ENCODE results near the gene UGT1A10.

The UGT1A10 gene

GRCh38 chr2:233773854-233774253 is 137.6 kb downstream of the UGT1A10 start:
- DNase-seq (ENCODE audit: low read depth in 2 of 2) = no peak

- DNase-seq (ENCODE audit: low read depth in 2 of 2) = no peak
Observed at GRCh38 chr2:233775414-233775813, 139.2 kb downstream of the UGT1A10 start.

- no peak for DNase-seq (ENCODE audit: low read depth in 2 of 2)
Observed at GRCh38 chr2:233778030-233778429, 141.8 kb downstream of the UGT1A10 start, which contains the start of gene MROH2A. Gene MROH2A, plus strand, starts transcription at chr2:233778330. Its CDS starts 1,029 bp downstream, at chr2:233779359.

GRCh38 chr2:233779722-233780121 is 143.5 kb downstream of the UGT1A10 start:
- DNase-seq (ENCODE audit: low read depth in 2 of 2) = no peak

- no peak for DNase-seq (ENCODE audit: low read depth in 2 of 2)
Observed at GRCh38 chr2:233780771-233781170, 144.5 kb downstream of the UGT1A10 start.

- no peak for DNase-seq (ENCODE audit: low read depth in 2 of 2)
Observed at GRCh38 chr2:233789554-233789953, 153.3 kb downstream of the UGT1A10 start.

GRCh38 chr2:233791151-233791882 is 155.1 kb downstream of the UGT1A10 start:
- no peak for DNase-seq (ENCODE audit: low read depth in 2 of 2)

GRCh38 chr2:233791883-233792329 is 155.7 kb downstream of the UGT1A10 start:
- DNase-seq (ENCODE audit: low read depth in 2 of 2) = no peak

- no peak for DNase-seq (ENCODE audit: low read depth in 2 of 2)
Observed at GRCh38 chr2:233792720-233793119, 156.5 kb downstream of the UGT1A10 start.

GRCh38 chr2:233793465-233794127 is 157.3 kb downstream of the UGT1A10 start:
- DNase-seq (ENCODE audit: low read depth in 2 of 2) = no peak

GRCh38 chr2:233794128-233794658 is 157.9 kb downstream of the UGT1A10 start:
- DNase-seq (ENCODE audit: low read depth in 2 of 2) = no peak

- DNase-seq (ENCODE audit: low read depth in 2 of 2) = no peak
Observed at GRCh38 chr2:233795735-233796171, 159.5 kb downstream of the UGT1A10 start.

- DNase-seq (ENCODE audit: low read depth in 2 of 2) = no peak
Observed at GRCh38 chr2:233796254-233796653, 160.0 kb downstream of the UGT1A10 start.

- DNase-seq (ENCODE audit: low read depth in 2 of 2) = no peak
Observed at GRCh38 chr2:233798335-233799086, 162.3 kb downstream of the UGT1A10 start.

- no peak for DNase-seq (ENCODE audit: low read depth in 2 of 2)
Observed at GRCh38 chr2:233799087-233799665, 162.9 kb downstream of the UGT1A10 start.

- no peak for DNase-seq (ENCODE audit: low read depth in 2 of 2)
Observed at GRCh38 chr2:233799716-233800115, 163.5 kb downstream of the UGT1A10 start.

GRCh38 chr2:233800208-233800607 is 164.0 kb downstream of the UGT1A10 start:
- DNase-seq (ENCODE audit: low read depth in 2 of 2) = no peak

- DNase-seq (ENCODE audit: low read depth in 2 of 2) = peak in 1 of 2 donors; percentile 15
Observed at GRCh38 chr2:233801357-233802131, 165.3 kb downstream of the UGT1A10 start.

GRCh38 chr2:233802132-233802815 is 166.0 kb downstream of the UGT1A10 start:
- no peak for DNase-seq (ENCODE audit: low read depth in 2 of 2)

- DNase-seq (ENCODE audit: low read depth in 2 of 2) = no peak
Observed at GRCh38 chr2:233803292-233803911, 167.2 kb downstream of the UGT1A10 start.
